Activated T-cell treated with anti-CD3 and anti-CD28 coated beads, Interleukin-2, amount 50 U/mL, for 24 hours (primary cell): Measurements from ENCODE around the gene ADGRD1.
"Not testable (repeated sequence)": the region's sequence is repeated elsewhere in the genome, so short reads cannot be mapped to it uniquely, and the experiment has no call there.

ENCODE experiments used
- DNase-seq: peaks from one replicate; pipeline ENCODE4 v3.0.0-alpha.2; 2020
- H3K27ac Mint-ChIP-seq: 2 replicates; pipeline ENCODE4 v1.8.0; 2020; ENCODE audit warnings: mild to moderate bottlenecking, mixed read lengths
- H3K27me3 Mint-ChIP-seq: 2 replicates; pipeline ENCODE4 v1.8.0; 2020; ENCODE audit warnings: mixed read lengths
- H3K36me3 Mint-ChIP-seq: 2 replicates; pipeline ENCODE4 v1.8.0; 2020; ENCODE audit warnings: low read depth, mixed read lengths
- H3K4me1 Mint-ChIP-seq: 2 replicates; pipeline ENCODE4 v1.8.0; 2020; ENCODE audit warnings: low read depth, mixed read lengths
- H3K4me3 Mint-ChIP-seq: 2 replicates; pipeline ENCODE4 v1.8.0; 2020; ENCODE audit warnings: mild to moderate bottlenecking, moderate library complexity, mixed read lengths
- H3K9me3 Mint-ChIP-seq: 2 replicates; pipeline ENCODE4 v1.8.0; 2020; ENCODE audit warnings: mixed read lengths

Gene ADGRD1

GRCh38 chr12:130994821-130995375 is 41.2 kb downstream of the ADGRD1 start:
- no peaks in the 10 kb centered on the region for H3K4me1 Mint-ChIP-seq
- H3K27me3 Mint-ChIP-seq, result peaks cover 22% of the 10 kb centered on the region
- no peak overlapping the region for H3K4me3 Mint-ChIP-seq
- H3K27ac Mint-ChIP-seq, result no peak overlapping the region
- DNase-seq, result no peak
- no peaks in the 10 kb centered on the region for H3K9me3 Mint-ChIP-seq
- H3K36me3 Mint-ChIP-seq, result no peaks in the 10 kb centered on the region

GRCh38 chr12:130995386-130995969 is 41.8 kb downstream of the ADGRD1 start:
- not testable (repeated sequence) for H3K27ac Mint-ChIP-seq, H3K4me1 Mint-ChIP-seq, H3K36me3 Mint-ChIP-seq, H3K4me3 Mint-ChIP-seq, H3K9me3 Mint-ChIP-seq, DNase-seq
- H3K27me3 Mint-ChIP-seq, result peaks cover 22% of the 10 kb centered on the region

- H3K4me3 Mint-ChIP-seq, result no peak overlapping the region
- H3K27me3 Mint-ChIP-seq, result peaks cover 4% of the 10 kb centered on the region
- H3K4me1 Mint-ChIP-seq, result no peaks in the 10 kb centered on the region
- H3K9me3 Mint-ChIP-seq, result no peaks in the 10 kb centered on the region
- H3K27ac Mint-ChIP-seq, result no peak overlapping the region
- no peaks in the 10 kb centered on the region for H3K36me3 Mint-ChIP-seq
- DNase-seq, result no peak
Observed at GRCh38 chr12:130998136-130998535, 44.4 kb downstream of the ADGRD1 start.

- H3K36me3 Mint-ChIP-seq, result no peaks in the 10 kb centered on the region
- DNase-seq, result no peak
- no peak overlapping the region for H3K4me3 Mint-ChIP-seq
Observed at GRCh38 chr12:131000000-131000486, 46.3 kb downstream of the ADGRD1 start.

GRCh38 chr12:131001493-131001892 is 47.8 kb downstream of the ADGRD1 start:
- Mint-ChIP-seq H3K27me3 (peaks cover 7% of the 10 kb centered on the region), H3K9me3 (no peaks in the 10 kb centered on the region), H3K27ac (no peak overlapping the region), H3K4me3 (no peak overlapping the region), H3K36me3 (no peaks in the 10 kb centered on the region), H3K4me1 (no peaks in the 10 kb centered on the region)
- DNase-seq, result no peak

More at GRCh38 chr12:131000000-131000486, 46.3 kb downstream of the ADGRD1 start:
- H3K4me1 Mint-ChIP-seq, result no peaks in the 10 kb centered on the region
- H3K27ac Mint-ChIP-seq, result no peak overlapping the region
- no peaks in the 10 kb centered on the region for H3K9me3 Mint-ChIP-seq
- no peaks in the 10 kb centered on the region for H3K27me3 Mint-ChIP-seq

- no peak for DNase-seq
- Mint-ChIP-seq H3K27me3 (peaks cover 7% of the 10 kb centered on the region), H3K36me3 (no peaks in the 10 kb centered on the region), H3K4me1 (no peaks in the 10 kb centered on the region), H3K4me3 (no peak overlapping the region), H3K9me3 (no peaks in the 10 kb centered on the region), H3K27ac (no peak overlapping the region)
Observed at GRCh38 chr12:131002216-131002631, 48.5 kb downstream of the ADGRD1 start.

GRCh38 chr12:131003036-131003715 is 49.5 kb downstream of the ADGRD1 start:
- H3K9me3 Mint-ChIP-seq, result no peaks in the 10 kb centered on the region
- H3K4me1 Mint-ChIP-seq, result no peaks in the 10 kb centered on the region
- no peak for DNase-seq
- no peaks in the 10 kb centered on the region for H3K36me3 Mint-ChIP-seq
- no peak overlapping the region for H3K27ac Mint-ChIP-seq
- peaks cover 7% of the 10 kb centered on the region for H3K27me3 Mint-ChIP-seq
- H3K4me3 Mint-ChIP-seq, result no peak overlapping the region

GRCh38 chr12:131003716-131004045 is 50.0 kb downstream of the ADGRD1 start:
- H3K27ac Mint-ChIP-seq, result no peak overlapping the region
- peaks cover 7% of the 10 kb centered on the region for H3K27me3 Mint-ChIP-seq
- no peaks in the 10 kb centered on the region for H3K9me3 Mint-ChIP-seq
- no peaks in the 10 kb centered on the region for H3K36me3 Mint-ChIP-seq
- no peak overlapping the region for H3K4me3 Mint-ChIP-seq
- no peak for DNase-seq
- no peaks in the 10 kb centered on the region for H3K4me1 Mint-ChIP-seq

GRCh38 chr12:131004166-131004565 is 50.5 kb downstream of the ADGRD1 start:
- no peaks in the 10 kb centered on the region for H3K4me1 Mint-ChIP-seq
- no peaks in the 10 kb centered on the region for H3K9me3 Mint-ChIP-seq
- H3K27ac Mint-ChIP-seq, result no peak overlapping the region
- no peaks in the 10 kb centered on the region for H3K36me3 Mint-ChIP-seq
- peaks cover 7% of the 10 kb centered on the region for H3K27me3 Mint-ChIP-seq
- no peak overlapping the region for H3K4me3 Mint-ChIP-seq
- no peak for DNase-seq

GRCh38 chr12:131005161-131006035 is 51.7 kb downstream of the ADGRD1 start:
- Mint-ChIP-seq H3K4me3 (no peak overlapping the region), H3K4me1 (no peaks in the 10 kb centered on the region), H3K36me3 (no peaks in the 10 kb centered on the region), H3K27me3 (peaks cover 7% of the 10 kb centered on the region), H3K27ac (no peak overlapping the region), H3K9me3 (no peaks in the 10 kb centered on the region)
- DNase-seq, result no peak

GRCh38 chr12:131006036-131006735 is 52.5 kb downstream of the ADGRD1 start:
- Mint-ChIP-seq H3K36me3 (no peaks in the 10 kb centered on the region), H3K4me1 (no peaks in the 10 kb centered on the region), H3K4me3 (no peak overlapping the region), H3K27me3 (peaks cover 7% of the 10 kb centered on the region), H3K27ac (no peak overlapping the region), H3K9me3 (no peaks in the 10 kb centered on the region)
- DNase-seq, result no peak

- Mint-ChIP-seq H3K4me3 (no peak overlapping the region), H3K27me3 (peaks cover 7% of the 10 kb centered on the region), H3K36me3 (no peaks in the 10 kb centered on the region), H3K9me3 (no peaks in the 10 kb centered on the region), H3K27ac (no peak overlapping the region), H3K4me1 (no peaks in the 10 kb centered on the region)
- DNase-seq, result no peak
Observed at GRCh38 chr12:131007031-131007739, 53.5 kb downstream of the ADGRD1 start.

GRCh38 chr12:131007740-131008117 is 54.0 kb downstream of the ADGRD1 start:
- H3K4me1 Mint-ChIP-seq, result no peaks in the 10 kb centered on the region
- no peak for DNase-seq
- no peak overlapping the region for H3K4me3 Mint-ChIP-seq
- H3K9me3 Mint-ChIP-seq, result no peaks in the 10 kb centered on the region
- H3K27me3 Mint-ChIP-seq, result peaks cover 7% of the 10 kb centered on the region
- H3K36me3 Mint-ChIP-seq, result no peaks in the 10 kb centered on the region
- H3K27ac Mint-ChIP-seq, result no peak overlapping the region
